Stimulated activated naive CD8-positive, alpha-beta T cell treated with anti-CD3 and anti-CD28 coated beads, Interleukin-15, Interleukin-2, amounts not matched to agents 100 U/mL and 50 U/mL, for 24 hours (primary cell): ENCODE results near the gene AKAP7.
"Not testable (repeated sequence)": the region's sequence is repeated elsewhere in the genome, so short reads cannot be mapped to it uniquely, and the experiment has no call there.

Experiments
- ATAC-seq: fragments of 150-1000 bp; cut with Tn5 transposase; one replicate; pipeline ENCODE4 v1.10.0; 2021
- DNase-seq: peaks from one replicate; pipeline ENCODE4 v3.0.0; 2021

AKAP7 gene

DNA sequence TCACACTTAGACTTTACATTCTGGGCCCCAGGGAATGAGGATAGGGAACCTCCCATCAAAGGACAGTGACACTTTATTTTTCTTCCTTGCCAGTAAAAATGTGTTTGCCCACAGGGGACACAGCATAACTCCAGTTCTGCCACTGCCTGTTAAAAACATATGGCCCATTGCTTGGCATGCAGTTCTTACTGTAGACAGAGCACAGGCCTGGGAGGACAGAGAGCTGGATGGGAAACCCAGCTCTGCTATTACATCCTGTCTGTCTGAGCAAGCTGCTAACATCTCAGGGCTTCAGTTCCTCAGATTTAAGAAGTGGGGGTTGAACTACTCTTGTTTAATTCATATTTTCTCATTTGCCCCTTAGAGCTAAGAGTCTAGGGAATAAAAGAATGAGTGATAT is 120.2 kb downstream of the AKAP7 start:
- DNase-seq: no peak
- ATAC-seq: no peak

DNA sequence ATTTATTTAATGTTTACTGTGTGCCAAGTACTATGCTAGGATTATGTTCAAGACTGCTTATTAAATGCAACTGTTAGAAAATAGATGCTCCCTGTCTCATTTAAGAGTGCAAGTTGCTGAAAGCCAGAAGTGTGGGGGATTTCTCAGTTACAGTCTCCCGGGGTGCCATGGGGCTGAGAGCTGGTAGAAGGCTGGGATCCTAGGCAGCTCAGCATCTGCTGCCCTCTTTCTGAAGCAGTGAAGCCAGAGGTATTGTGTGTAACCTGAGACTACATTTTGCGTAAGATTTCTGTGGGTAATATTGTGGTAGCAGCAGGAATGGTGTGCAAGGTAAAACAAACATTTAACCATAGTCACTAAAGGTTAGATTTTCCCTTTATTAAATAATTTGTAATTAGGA is 120.6 kb downstream of the AKAP7 start:
- ATAC-seq (no peak), DNase-seq (no peak)

DNA sequence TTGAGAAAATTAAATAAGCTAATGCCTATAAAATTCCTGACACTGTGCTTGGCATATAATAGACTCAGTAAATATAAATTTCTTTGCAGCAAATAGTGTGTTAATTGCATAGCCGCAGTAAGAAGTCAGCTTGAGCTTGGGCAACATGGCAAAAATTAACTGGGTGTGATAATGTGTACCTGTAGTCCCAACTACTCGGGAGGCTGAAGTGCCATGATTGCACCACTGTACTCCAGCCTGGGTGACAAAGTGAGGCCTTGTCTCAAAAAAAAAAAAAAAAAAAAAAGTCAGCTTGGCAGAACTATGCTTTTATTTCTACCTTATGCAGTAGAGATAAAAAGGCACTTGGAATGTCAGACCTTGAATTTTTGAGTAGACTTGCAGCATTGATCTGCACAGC is 121.8 kb downstream of the AKAP7 start:
- ATAC-seq (no peak), DNase-seq (no peak)

DNA sequence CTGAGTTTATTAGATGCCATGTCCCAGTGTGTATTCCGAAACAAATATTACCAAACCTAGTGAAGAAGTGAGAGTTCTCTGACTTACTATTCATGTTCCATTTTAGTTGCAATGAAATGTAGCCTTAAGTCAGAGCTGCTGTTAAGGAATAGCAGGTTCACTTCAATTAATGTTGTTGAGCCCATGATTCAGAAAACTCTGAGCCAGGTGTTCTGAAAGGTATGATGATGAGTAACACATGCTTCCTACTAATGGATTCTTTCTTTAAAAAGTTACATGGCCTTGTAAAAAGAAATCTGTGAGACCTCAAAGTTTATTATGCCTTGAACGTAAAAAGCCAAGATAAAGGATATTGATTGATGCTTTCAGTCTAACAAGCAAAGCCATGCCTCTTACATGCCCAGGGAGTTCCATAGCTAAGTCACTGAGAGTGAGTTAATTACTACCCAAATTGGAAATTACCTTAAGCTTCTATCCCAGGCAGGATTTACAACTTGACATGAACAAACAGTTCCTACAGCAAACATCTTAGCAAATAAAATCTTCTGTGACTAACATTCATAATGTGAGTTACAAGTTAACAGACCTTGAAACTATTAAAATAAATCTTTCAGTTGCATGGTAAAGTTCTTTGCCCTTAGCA is 122.9 kb downstream of the AKAP7 start:
- DNase-seq: no peak

DNA sequence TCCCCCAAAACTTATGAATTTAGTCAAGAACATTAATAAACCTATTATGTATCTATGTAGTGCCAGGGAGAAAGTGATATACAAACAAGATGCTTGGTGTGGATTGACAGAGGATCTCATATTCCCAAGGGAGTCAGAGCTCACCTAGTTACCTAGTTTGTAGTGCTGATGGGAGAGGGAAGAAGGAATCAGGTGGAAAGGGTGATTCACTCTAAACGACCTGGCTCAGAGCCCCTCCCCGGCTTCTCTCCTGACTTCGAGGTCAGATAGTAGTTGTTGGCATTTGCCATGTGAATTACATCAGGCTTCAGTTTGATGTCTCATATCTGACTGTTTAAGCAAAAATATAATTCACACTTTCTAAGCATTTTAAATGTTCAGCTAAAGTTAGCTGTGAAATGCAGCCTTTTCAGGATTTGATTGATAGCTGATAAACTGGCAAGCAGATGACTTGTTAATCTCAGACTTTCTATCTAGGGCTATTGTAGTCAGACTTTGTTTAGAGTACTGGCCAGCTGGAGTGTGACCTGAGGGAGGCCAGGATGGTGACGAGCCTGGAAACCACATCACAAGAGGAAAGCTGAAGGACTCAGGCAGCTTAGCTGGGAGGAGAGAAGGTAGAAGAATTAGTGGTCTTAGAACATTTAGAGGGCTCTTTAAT is 123.7 kb downstream of the AKAP7 start:
- no peak for DNase-seq
- no peak for ATAC-seq

More for the DNA sequence above, 122.9 kb downstream of the AKAP7 start:
- no peak for ATAC-seq

DNA sequence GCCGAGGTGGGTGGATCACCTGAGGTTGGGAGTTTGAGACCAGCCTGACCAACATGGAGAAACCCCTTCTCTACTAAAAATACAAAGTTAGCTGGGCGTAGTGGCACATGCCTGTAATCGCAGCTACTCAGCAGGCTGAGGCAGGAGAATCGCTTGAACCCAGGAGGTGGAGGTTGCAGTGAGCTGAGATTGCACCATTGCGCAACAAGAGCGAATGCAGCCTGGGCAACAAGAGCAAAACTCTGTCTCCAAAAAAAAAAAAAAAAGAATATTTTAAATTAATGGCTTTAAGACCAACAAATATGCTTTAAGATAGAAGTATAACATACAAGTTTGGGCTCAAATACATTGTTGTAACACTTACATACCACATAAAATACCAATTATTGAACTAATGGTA is 125.7 kb downstream of the AKAP7 start:
- ATAC-seq, DNase-seq: not testable (repeated sequence)

DNA sequence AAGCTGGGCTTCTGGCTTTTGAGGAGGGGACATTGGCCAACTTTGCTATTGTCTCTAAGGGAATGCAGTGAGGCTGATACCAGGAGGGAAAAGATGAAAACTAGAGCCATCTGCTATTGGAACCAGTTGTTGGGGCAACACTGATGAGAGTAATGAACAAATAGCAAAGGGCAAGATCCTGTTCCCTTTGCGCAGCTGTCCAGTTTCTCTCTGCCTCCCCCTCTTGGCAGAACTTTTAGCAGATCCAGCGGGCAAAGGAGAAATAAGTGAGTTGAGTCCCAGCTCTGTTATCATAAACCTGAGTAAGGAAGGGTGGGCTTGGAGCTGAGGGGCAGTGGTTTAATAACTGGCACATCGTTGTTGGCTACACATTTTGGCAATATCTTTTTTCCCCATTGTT is 126.8 kb downstream of the AKAP7 start:
- ATAC-seq (no peak), DNase-seq (no peak)

DNA sequence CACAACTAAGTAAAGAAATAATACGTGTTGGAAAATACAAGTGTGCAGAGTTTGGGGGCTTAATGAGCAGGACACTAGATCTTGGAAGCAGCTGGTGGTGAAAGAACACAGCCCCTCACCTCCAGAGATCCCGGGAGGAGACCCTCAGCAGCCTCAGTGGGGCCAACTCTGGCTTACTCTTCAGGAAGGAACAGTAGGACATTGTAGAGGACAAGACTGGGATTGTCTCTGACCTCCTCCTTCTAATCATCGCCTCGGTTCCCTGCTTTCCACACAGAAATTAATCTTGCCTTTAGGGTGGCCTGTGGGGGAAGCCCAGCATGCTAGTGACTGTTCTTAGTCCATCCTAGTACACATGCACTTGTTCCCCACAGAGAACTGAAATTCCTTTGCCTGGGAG is 130.7 kb downstream of the AKAP7 start:
- ATAC-seq: no peak
- DNase-seq: no peak

DNA sequence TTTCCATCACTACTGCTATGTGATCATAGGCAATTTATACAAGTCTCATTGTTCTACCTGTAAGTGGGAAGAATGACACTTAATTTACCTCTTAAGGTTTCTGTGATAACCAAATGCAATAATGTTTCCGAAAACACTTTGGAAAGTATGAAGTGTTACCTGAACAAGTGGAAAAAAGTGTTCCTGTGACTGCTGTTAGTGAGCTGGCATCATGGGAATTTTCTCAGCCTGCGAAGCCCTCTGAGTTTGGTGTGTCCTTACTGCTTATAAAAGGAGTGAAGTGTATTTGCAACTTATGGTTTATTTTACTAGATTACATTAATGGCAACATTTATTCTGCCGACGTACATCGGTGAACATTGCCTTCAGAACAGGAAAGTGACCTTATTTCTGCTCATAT is 133.0 kb downstream of the AKAP7 start:
- no peak for ATAC-seq

DNA sequence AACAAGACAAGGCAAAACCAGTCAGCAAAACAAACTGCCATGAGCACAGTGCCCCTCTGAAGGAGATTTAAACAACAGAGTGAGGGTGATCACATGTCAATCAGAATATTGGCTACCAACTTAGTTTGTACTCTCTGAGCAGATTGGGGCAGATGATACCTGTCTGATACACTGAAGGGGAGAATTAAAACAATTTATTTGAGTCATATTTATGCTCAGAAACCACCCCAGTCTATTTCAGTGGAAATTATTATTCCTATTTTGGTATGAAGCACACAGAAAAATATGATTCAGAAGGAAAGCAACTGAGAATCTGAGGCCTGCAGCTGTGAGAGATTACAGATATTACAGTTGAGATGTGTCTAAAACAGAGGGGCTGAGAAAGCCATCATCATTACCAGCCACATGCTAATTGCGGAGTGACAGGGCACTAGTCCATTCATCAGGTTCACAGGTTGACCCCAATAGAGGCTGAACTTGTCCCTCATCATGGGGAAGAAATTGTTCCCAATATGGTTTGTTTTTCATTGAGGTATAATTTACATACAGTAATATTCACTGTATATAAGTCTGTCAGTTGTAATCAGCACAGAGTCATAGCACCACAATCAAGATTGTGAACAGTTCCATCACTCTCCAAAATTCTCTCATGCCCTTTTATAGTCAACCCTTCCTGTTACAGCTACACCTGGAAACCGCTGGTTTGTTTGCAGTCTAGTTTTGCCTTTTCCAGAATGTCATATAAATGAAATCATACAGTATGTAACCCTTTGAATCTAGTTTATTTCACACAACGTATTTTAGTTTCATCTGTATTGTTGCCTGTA is 134.5 kb downstream of the AKAP7 start:
- peak; percentile 86 for ATAC-seq

More for the DNA sequence above, 133.0 kb downstream of the AKAP7 start:
- no peak for DNase-seq

DNA sequence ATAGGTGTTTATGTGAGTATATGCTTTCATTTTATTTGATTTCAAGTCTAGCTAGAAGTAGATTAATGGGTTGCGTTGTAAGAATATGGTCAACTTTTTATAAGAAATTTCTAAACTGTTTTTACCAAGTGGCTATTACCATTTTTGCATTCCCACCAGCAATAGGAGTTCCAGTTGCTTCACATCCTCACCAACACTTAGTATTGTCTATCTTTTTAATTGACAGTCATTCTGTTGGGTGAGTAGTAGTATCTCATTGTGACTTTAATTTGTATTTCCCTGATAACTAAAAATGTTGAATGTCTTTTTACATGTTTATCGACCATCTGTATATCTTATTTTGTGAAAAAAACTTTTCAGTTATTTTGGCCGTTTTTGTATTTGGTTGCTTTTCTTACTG is 135.3 kb downstream of the AKAP7 start:
- DNase-seq: no peak
- ATAC-seq: no peak

More for the DNA sequence above, 134.5 kb downstream of the AKAP7 start:
- DNase-seq: no peak

DNA sequence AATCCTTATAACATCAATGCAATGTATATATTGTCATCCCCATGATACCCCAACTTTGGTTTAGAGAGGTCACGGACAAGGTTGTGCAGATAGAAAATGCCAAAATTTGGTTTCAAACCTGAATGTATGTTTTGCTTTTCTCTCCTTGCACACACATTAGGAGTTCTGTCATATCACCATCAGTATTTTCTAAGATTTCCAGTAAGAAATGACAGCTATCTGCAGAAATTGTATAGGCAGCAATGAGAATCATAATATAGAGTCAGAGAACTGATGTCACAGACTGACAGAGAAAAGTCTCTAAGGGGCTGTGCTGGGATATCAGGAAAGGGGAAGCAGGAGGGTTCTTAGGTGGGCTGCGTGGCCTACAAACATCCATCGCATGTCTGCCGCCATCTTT is 140.0 kb downstream of the AKAP7 start:
- DNase-seq (no peak), ATAC-seq (no peak)

DNA sequence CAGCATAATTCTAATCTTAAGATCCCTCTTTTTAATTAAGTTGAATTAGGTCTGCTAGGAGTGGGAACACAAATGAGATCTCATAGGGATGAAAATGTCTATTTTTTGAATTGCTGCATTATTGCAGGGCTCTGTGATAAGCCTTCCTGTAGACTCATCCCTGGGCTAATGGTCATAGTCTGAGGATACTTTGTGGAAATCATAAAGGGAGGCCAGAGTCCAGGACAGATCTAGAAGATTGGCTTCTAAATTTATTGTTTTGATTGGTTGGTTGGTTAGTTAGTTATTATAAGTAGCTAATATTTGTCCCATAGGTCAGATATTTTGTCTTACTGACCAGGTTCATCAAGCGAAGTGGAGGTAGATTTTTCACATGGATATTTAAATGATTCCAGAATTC is 142.3 kb downstream of the AKAP7 start:
- DNase-seq (no peak), ATAC-seq (no peak)

DNA sequence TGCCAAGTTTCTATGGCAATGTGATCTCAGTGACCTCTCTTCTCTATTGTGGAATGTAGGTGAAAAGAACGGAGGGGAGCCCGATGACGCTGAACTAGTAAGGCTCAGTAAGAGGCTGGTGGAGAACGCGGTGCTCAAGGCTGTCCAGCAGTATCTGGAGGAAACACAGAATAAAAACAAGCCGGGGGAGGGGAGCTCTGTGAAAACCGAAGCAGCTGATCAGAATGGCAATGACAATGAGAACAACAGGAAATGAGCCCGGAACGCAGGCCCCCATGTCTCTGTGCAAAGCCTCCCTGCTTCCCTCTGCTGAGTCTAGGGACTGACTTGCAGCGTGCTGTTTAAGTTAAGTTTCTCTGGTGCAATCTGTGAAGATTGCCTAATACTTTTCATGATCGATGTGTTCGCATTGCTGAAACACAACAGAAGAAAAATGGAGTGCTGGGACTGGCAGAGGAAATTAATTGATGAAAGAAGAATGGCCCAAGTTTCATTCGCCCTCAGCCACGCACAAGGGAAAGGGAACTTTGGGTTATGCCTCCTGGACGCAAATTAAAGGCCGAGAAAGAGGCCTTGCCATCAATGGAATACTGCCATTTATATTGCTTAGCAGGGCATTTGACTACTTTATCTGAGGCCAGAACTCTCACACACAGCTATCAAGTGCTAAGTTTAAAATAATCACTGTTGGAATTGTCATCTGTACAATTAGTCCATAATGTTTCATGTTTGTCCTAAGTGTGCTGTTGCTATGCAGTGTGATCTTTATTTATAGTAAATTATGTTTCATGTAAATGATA is 146.4 kb downstream of the AKAP7 start:
- DNase-seq: peak; percentile 52
- ATAC-seq: peak; percentile 83

DNA sequence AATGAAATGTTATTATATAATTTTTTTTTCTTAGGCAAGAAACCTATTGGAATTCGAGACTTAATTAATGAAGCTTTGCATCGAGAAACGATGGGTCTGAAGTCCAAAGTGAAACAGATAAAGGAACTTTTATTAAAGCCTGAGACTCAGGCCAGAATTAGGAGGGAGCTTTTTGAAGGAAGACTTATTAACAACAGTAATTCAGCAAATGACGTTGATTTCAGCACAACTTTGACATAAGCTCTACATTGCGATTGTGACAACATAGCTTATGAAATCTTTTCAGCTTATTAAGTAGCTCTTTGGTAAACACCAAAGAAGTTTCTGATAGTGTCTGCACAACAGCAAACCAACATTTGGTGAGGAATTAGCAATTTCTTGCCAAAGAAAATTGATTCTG is 147.1 kb downstream of the AKAP7 start:
- DNase-seq (no peak), ATAC-seq (no peak)

DNA sequence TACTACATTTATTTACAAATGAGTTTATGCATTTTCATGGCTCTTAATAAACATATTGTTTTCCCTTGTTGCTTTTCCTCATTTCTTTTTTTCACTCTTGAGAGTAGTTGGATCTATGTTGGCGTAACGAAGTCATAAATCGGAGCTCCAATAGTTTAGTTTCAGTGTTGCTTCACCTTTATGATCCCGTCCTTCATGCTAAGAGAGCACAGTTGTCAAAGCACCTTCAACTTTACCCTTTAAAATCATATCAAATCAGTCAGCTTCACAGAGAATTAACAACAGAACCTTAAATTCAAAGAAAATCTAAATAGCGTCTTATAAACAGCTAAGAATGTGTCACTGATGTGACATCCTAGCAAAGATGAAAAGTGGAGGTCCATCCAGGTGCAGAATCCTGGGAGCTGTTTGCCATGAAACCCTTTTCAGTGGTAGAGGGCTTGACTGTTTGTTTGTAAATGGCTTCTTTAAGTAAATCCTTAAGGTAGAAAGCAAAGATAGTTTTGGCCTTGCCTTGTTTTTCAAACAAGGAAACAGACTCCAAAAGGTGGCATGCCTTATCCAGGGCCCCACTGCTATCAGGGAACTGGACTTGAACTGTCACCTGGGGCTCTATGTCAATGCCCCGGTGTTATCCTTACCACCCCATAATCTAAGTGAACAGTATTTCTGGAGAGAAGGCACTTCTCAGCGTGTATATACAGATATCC is 148.4 kb downstream of the AKAP7 start:
- no peak for ATAC-seq

DNA sequence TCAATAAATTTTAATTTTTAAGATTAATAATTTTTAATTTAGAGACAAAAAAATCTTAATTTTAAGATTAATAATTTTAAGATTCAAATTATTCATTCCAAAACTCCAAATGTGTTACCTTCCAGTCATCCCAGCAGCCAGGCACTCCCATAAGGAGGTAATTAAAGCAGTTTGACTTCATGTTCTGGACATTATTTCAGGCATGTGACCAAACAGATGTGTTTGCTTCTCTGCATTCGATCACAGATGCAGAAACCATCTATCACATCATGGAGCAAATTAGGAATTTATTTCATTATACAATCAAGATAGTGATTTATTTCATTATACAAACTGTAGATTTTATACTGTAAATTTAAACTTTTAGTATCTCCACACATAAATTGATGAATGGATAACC is 150.3 kb downstream of the AKAP7 start:
- DNase-seq (no peak), ATAC-seq (no peak)

More for the DNA sequence above, 148.4 kb downstream of the AKAP7 start:
- no peak for DNase-seq

DNA sequence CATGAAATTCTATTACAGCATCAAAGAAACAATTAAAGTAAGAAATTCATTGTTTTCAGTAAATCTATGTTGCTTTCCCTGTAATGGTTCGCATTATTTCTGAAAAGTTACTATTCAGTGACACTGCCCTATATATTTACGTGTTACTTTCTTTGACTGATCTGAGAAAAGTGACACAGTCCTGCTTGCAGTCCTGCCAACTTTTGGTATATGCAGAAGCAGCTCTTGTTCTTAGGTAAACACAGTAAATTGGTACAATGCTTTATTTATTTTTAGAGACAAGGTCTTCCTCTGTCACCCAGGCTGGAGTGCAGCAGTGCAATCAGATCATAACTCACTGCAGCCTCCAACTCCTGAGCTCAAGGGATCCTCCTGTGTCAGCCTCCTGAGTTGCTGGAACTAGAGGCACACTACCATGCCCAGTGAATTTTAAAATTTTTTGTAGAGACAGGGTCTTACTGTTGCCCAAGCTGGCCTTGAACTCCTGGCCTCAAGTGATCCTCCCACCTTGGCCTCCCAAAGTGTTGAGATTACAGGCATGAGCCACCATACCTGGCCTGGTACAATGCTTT is 151.3 kb downstream of the AKAP7 start:
- DNase-seq (no peak), ATAC-seq (no peak)

DNA sequence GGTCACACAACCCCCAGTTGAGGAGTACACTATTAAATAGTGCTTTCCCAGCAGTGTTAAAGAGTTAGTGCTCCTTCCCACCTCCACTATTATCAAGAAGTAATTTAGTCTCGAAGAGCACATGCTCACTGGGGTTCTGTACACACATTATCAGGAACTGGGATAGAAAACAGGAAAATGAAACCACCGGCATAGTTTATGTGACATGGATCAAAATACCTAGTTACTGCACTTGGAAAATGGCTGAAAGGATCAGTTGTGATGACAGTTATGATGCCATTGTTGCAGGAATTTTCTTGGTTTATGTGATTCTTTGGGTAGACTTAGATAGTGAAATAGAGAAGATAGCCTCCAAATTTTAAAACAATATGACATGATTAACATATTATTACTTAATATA is 152.9 kb downstream of the AKAP7 start:
- no peak for DNase-seq
- ATAC-seq: no peak

DNA sequence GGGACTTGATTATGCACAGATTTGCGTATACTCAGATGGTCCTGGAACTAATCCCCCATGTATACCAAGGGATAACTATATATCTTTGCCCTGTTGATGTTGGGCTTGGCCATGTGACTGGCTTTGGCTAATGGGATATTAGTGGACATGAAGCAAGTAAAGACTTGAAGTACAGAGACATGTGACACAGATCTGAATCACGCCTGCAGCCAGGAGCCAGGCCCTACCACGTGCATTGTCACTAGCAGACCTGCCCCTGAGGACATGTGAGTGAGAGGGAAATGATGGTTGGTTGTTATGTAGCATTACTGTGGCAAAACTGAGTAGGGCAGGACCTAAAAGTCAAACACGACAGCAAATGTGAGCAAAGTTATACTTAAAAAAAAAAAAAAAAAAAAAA is 155.7 kb downstream of the AKAP7 start:
- ATAC-seq (no peak), DNase-seq (no peak)

DNA sequence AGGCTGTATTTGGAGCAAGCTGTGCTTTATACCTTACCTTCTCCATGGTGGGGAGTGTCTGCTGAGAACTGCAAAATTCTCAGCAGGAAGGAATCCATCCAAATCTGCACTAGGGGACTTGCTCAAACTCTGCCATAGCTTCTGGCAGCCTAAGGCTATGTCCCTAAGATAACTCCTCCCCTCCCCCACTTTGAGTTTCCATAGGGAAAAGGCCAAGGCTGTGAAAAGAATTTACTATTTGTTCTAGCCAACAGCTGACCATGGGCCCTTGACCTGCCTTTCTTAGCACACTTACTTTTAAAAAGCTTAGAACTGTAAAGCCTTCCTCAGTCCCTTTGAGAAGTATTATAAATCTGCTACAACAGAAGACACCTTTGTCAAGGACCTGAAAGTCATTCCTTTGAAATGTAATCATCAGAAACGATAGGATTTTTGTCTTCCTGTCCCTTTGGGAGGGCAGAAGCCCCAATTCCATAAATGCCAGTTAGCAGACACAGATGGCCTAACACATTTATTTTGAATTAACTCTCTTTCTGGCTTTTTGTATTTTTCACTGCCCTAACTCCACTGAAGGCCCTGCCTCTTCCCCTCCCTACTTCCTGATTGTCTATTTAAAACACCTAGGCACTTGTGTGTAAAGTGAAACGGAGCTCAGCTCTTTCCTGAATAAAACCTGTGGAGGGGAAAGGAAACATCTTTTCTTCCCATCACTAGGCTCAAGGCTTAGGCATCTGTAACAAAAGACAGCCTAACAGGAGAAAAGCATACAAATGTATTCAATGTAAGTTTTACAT is 157.1 kb downstream of the AKAP7 start:
- ATAC-seq: no peak
- DNase-seq: no peak
